ENCODE measurements around the gene PXMP4.

PXMP4 gene

GRCh38 chr20:33666293-33667244 lies 53.5 kb downstream of the PXMP4 start, which contains the start of gene ACTL10:
ACTL10 (plus strand) TSS chr20:33666943; CDS start chr20:33667498, 555 bp downstream.
- H3K27ac ChIP-seq, result peak within 1 kb of the TSS; percentile 80
- peaks cover 21% of the 10 kb centered on the region for H3K4me1 ChIP-seq
- H3K79me2 ChIP-seq, result no peaks in the 10 kb centered on the region
- H3K4me3 ChIP-seq (ENCODE audit: low read depth, low read length), result peak within 1 kb of the TSS; percentile 44
- peak within 1 kb of the TSS; percentile 70 for H3K4me2 ChIP-seq (ENCODE audit: low read length)
- H2AFZ ChIP-seq, result peak within 1 kb of the TSS; percentile 98
- no peaks in the 10 kb centered on the region for H3K27me3 ChIP-seq (ENCODE audit: control insufficient read depth, insufficient read depth, low read length)
- H3K36me3 ChIP-seq (ENCODE audit: control insufficient read depth, insufficient read depth, low read length), result no peaks in the 10 kb centered on the region
- no peaks in the 10 kb centered on the region for H3K9me3 ChIP-seq (ENCODE audit: control insufficient read depth, low read length)
- TF ChIP-seq CTCF (IDR thresholded peaks at IDR 0.05), result peak; percentile 41
- H3K9ac ChIP-seq, result no peak within 1 kb of the TSS

- H3K27ac ChIP-seq, result no peak overlapping the region
- H3K9me3 ChIP-seq (ENCODE audit: control insufficient read depth, low read length), result no peaks in the 10 kb centered on the region
- no peaks in the 10 kb centered on the region for H3K79me2 ChIP-seq
- H3K9ac ChIP-seq, result no peak overlapping the region
- no peaks in the 10 kb centered on the region for H3K36me3 ChIP-seq (ENCODE audit: control insufficient read depth, insufficient read depth, low read length)
- H3K4me3 ChIP-seq (ENCODE audit: low read depth, low read length), result no peak overlapping the region
- no peaks in the 10 kb centered on the region for H3K27me3 ChIP-seq (ENCODE audit: control insufficient read depth, insufficient read depth, low read length)
- H3K4me2 ChIP-seq (ENCODE audit: low read length), result no peak overlapping the region
- peaks cover 21% of the 10 kb centered on the region for H3K4me1 ChIP-seq
- TF ChIP-seq CTCF (IDR thresholded peaks at IDR 0.05), result no peak
- no peak overlapping the region for H2AFZ ChIP-seq
Measured at GRCh38 chr20:33664762-33665144, 55.4 kb downstream of the PXMP4 start.

- peak overlapping the region; percentile 70 for H3K4me3 ChIP-seq (ENCODE audit: low read depth, low read length)
- H3K27me3 ChIP-seq (ENCODE audit: control insufficient read depth, insufficient read depth, low read length), result no peaks in the 10 kb centered on the region
- peak overlapping the region; percentile 60 for H3K27ac ChIP-seq
- H3K9me3 ChIP-seq (ENCODE audit: control insufficient read depth, low read length), result no peaks in the 10 kb centered on the region
- no peak for TF ChIP-seq CTCF (IDR thresholded peaks at IDR 0.05)
- no peaks in the 10 kb centered on the region for H3K79me2 ChIP-seq
- peaks cover 21% of the 10 kb centered on the region for H3K4me1 ChIP-seq
- H2AFZ ChIP-seq, result peak overlapping the region; percentile 93
- peak overlapping the region; percentile 32 for H3K9ac ChIP-seq
- H3K36me3 ChIP-seq (ENCODE audit: control insufficient read depth, insufficient read depth, low read length), result no peaks in the 10 kb centered on the region
- peak overlapping the region; percentile 92 for H3K4me2 ChIP-seq (ENCODE audit: low read length)
Measured at GRCh38 chr20:33664085-33664761, 55.9 kb downstream of the PXMP4 start.

GRCh38 chr20:33663161-33664084 lies 56.7 kb downstream of the PXMP4 start:
- H3K9ac ChIP-seq, result peak overlapping the region; percentile 32
- peak overlapping the region; percentile 93 for H2AFZ ChIP-seq
- H3K27ac ChIP-seq, result peak overlapping the region; percentile 60
- peaks cover 21% of the 10 kb centered on the region for H3K4me1 ChIP-seq
- no peak for TF ChIP-seq CTCF (IDR thresholded peaks at IDR 0.05)
- H3K4me2 ChIP-seq (ENCODE audit: low read length), result peak overlapping the region; percentile 92
- H3K9me3 ChIP-seq (ENCODE audit: control insufficient read depth, low read length), result no peaks in the 10 kb centered on the region
- H3K27me3 ChIP-seq (ENCODE audit: control insufficient read depth, insufficient read depth, low read length), result no peaks in the 10 kb centered on the region
- no peaks in the 10 kb centered on the region for H3K36me3 ChIP-seq (ENCODE audit: control insufficient read depth, insufficient read depth, low read length)
- H3K4me3 ChIP-seq (ENCODE audit: low read depth, low read length), result peak overlapping the region; percentile 70
- no peaks in the 10 kb centered on the region for H3K79me2 ChIP-seq
